ENCODE measurements around the gene KTN1. TPM values are rescaled to one million over a fixed set of nuclear protein-coding genes. Genes with fewer than 3 reads are reported as not detected.

The KTN1 gene
- total RNA-seq, 1 donor from 2014 or later = 193 TPM

- no peak overlapping the region for H2AFZ ChIP-seq (ENCODE audit: low read depth, low read length)
- no peaks in the 10 kb centered on the region for H3K4me1 ChIP-seq (ENCODE audit: insufficient read depth, low read length)
- no peaks in the 10 kb centered on the region for H3K79me2 ChIP-seq (ENCODE audit: insufficient read depth, low read length)
- Mint-ChIP-seq H3K4me3 (ENCODE audit: unreplicated experiment) (no peak overlapping the region), H3K4me1 (ENCODE audit: low read depth, unreplicated experiment) (no peaks in the 10 kb centered on the region), H3K36me3 (ENCODE audit: low read depth, unreplicated experiment) (peaks cover 7% of the 10 kb centered on the region), H3K9me3 (ENCODE audit: unreplicated experiment) (peaks cover 10% of the 10 kb centered on the region), H3K27ac (ENCODE audit: unreplicated experiment) (no peak overlapping the region), H3K27me3 (ENCODE audit: low read depth, unreplicated experiment) (peaks cover 3% of the 10 kb centered on the region)
- no peak overlapping the region for H3K4me2 ChIP-seq (ENCODE audit: low read length)
- no peaks in the 10 kb centered on the region for H3K36me3 ChIP-seq (ENCODE audit: insufficient read depth, low read length)
- FAIRE-seq (no peak), DNase-seq (ENCODE audit: low read depth) (no peak)
- TF ChIP-seq CTCF (IDR thresholded peaks at IDR 0.05; ENCODE audit: insufficient read depth, low read depth, low read length) (no peak), EZH2 (IDR thresholded peaks at IDR 0.05; ENCODE audit: insufficient read depth, low read length) (no peak)
- no peaks in the 10 kb centered on the region for H3K27me3 ChIP-seq (ENCODE audit: insufficient read depth, low read length)
- no peaks in the 10 kb centered on the region for H4K20me1 ChIP-seq (ENCODE audit: insufficient read depth, low read length)
- no peak overlapping the region for H3K9ac ChIP-seq (ENCODE audit: low read length)
- no peak overlapping the region for H3K27ac ChIP-seq (ENCODE audit: low read depth, low read length)
- no peaks in the 10 kb centered on the region for H3K9me3 ChIP-seq (ENCODE audit: insufficient read depth, low read depth, low read length)
- H3K4me3 ChIP-seq (ENCODE audit: insufficient read depth, low read depth, low read length) = no peak overlapping the region
Observed at GRCh38 chr14:55731311-55731872, 151.4 kb downstream of the KTN1 start.

- no peaks in the 10 kb centered on the region for H3K79me2 ChIP-seq (ENCODE audit: insufficient read depth, low read length)
- no peaks in the 10 kb centered on the region for H3K27me3 ChIP-seq (ENCODE audit: insufficient read depth, low read length)
- no peaks in the 10 kb centered on the region for H3K36me3 ChIP-seq (ENCODE audit: insufficient read depth, low read length)
- peaks cover 10% of the 10 kb centered on the region for H3K9me3 Mint-ChIP-seq (ENCODE audit: unreplicated experiment)
- no peaks in the 10 kb centered on the region for H3K9me3 ChIP-seq (ENCODE audit: insufficient read depth, low read depth, low read length)
- H3K27ac ChIP-seq (ENCODE audit: low read depth, low read length) = no peak overlapping the region
- H3K27me3 Mint-ChIP-seq (ENCODE audit: low read depth, unreplicated experiment) = peaks cover 3% of the 10 kb centered on the region
- H3K4me3 ChIP-seq (ENCODE audit: insufficient read depth, low read depth, low read length) = no peak overlapping the region
- H3K4me2 ChIP-seq (ENCODE audit: low read length) = no peak overlapping the region
- H3K4me1 ChIP-seq (ENCODE audit: insufficient read depth, low read length) = no peaks in the 10 kb centered on the region
- no peak overlapping the region for H3K27ac Mint-ChIP-seq (ENCODE audit: unreplicated experiment)
- peaks cover 9% of the 10 kb centered on the region for H3K36me3 Mint-ChIP-seq (ENCODE audit: low read depth, unreplicated experiment)
- H3K9ac ChIP-seq (ENCODE audit: low read length) = no peak overlapping the region
- DNase-seq (ENCODE audit: low read depth) (no peak), FAIRE-seq (no peak)
- no peaks in the 10 kb centered on the region for H3K4me1 Mint-ChIP-seq (ENCODE audit: low read depth, unreplicated experiment)
- no peaks in the 10 kb centered on the region for H4K20me1 ChIP-seq (ENCODE audit: insufficient read depth, low read length)
- no peak overlapping the region for H2AFZ ChIP-seq (ENCODE audit: low read depth, low read length)
- H3K4me3 Mint-ChIP-seq (ENCODE audit: unreplicated experiment) = no peak overlapping the region
- TF ChIP-seq EZH2 (IDR thresholded peaks at IDR 0.05; ENCODE audit: insufficient read depth, low read length) (no peak), CTCF (IDR thresholded peaks at IDR 0.05; ENCODE audit: insufficient read depth, low read depth, low read length) (peak; percentile 66)
Observed at GRCh38 chr14:55731881-55732498, 152.0 kb downstream of the KTN1 start.

GRCh38 chr14:55733599-55733998, 153.6 kb downstream of the KTN1 start:
- DNase-seq (ENCODE audit: low read depth) = no peak
- Mint-ChIP-seq H3K27me3 (ENCODE audit: low read depth, unreplicated experiment) (peaks cover 3% of the 10 kb centered on the region), H3K9me3 (ENCODE audit: unreplicated experiment) (peaks cover 8% of the 10 kb centered on the region), H3K4me1 (ENCODE audit: low read depth, unreplicated experiment) (no peaks in the 10 kb centered on the region), H3K27ac (ENCODE audit: unreplicated experiment) (no peak overlapping the region), H3K36me3 (ENCODE audit: low read depth, unreplicated experiment) (peaks cover 9% of the 10 kb centered on the region), H3K4me3 (ENCODE audit: unreplicated experiment) (no peak overlapping the region)
- H3K27me3 ChIP-seq (ENCODE audit: insufficient read depth, low read length) = no peaks in the 10 kb centered on the region
- H3K9ac ChIP-seq (ENCODE audit: low read length) = no peak overlapping the region
- no peak overlapping the region for H2AFZ ChIP-seq (ENCODE audit: low read depth, low read length)
- no peak for FAIRE-seq
- no peak overlapping the region for H3K4me2 ChIP-seq (ENCODE audit: low read length)
- no peaks in the 10 kb centered on the region for H3K79me2 ChIP-seq (ENCODE audit: insufficient read depth, low read length)
- H3K9me3 ChIP-seq (ENCODE audit: insufficient read depth, low read depth, low read length) = no peaks in the 10 kb centered on the region
- TF ChIP-seq EZH2 (IDR thresholded peaks at IDR 0.05; ENCODE audit: insufficient read depth, low read length) (no peak), CTCF (IDR thresholded peaks at IDR 0.05; ENCODE audit: insufficient read depth, low read depth, low read length) (no peak)
- no peak overlapping the region for H3K4me3 ChIP-seq (ENCODE audit: insufficient read depth, low read depth, low read length)
- no peaks in the 10 kb centered on the region for H4K20me1 ChIP-seq (ENCODE audit: insufficient read depth, low read length)
- no peak overlapping the region for H3K27ac ChIP-seq (ENCODE audit: low read depth, low read length)
- no peaks in the 10 kb centered on the region for H3K4me1 ChIP-seq (ENCODE audit: insufficient read depth, low read length)
- no peaks in the 10 kb centered on the region for H3K36me3 ChIP-seq (ENCODE audit: insufficient read depth, low read length)
